ENCODE data around the gene CARHSP1. TPM values are rescaled to one million over a fixed set of nuclear protein-coding genes. Genes with fewer than 3 reads are reported as not detected.
"Not testable (repeated sequence)": the region's sequence is repeated elsewhere in the genome, so short reads cannot be mapped to it uniquely, and the experiment has no call there.

Gene CARHSP1
- total RNA-seq, 1 donor from 2014 or later = 61.5 TPM

DNA sequence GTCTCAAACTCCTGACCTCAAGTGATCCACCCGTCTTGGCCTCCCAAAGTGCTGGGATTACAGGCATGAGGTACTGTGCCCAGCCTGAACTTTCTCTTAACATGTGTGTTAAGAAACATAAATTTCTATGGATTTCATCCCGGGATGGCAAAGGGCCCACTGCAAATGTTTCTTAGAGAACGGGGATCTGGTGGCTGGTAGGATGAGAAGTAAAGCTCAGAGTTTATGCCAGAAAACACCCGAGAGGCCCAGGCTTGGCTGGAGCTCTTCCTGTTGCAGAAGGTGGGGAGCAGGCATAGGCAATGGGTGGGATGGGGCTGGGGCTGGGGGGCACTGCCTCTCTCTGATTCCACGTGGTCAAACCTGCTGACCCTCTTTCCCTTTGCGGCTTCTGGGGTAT, 5.6 kb upstream of the CARHSP1 start:
- H3K27ac Mint-ChIP-seq (ENCODE audit: unreplicated experiment) = peak overlapping the region; percentile 41
- Histone ChIP-seq H3K4me2 (ENCODE audit: low read length) (no peak overlapping the region), H3K79me2 (ENCODE audit: insufficient read depth, low read length) (no peaks in the 10 kb centered on the region), H3K9ac (ENCODE audit: low read length) (no peak overlapping the region), H4K20me1 (ENCODE audit: insufficient read depth, low read length) (no peaks in the 10 kb centered on the region), H3K4me1 (ENCODE audit: insufficient read depth, low read length) (peaks cover 22% of the 10 kb centered on the region), H2AFZ (ENCODE audit: low read depth, low read length) (no peak overlapping the region), H3K9me3 (ENCODE audit: insufficient read depth, low read depth, low read length) (no peaks in the 10 kb centered on the region), H3K27me3 (ENCODE audit: insufficient read depth, low read length) (no peaks in the 10 kb centered on the region), H3K27ac (ENCODE audit: low read depth, low read length) (no peak overlapping the region), H3K36me3 (ENCODE audit: insufficient read depth, low read length) (no peaks in the 10 kb centered on the region), H3K4me3 (ENCODE audit: insufficient read depth, low read depth, low read length) (no peak overlapping the region)
- H3K27me3 Mint-ChIP-seq (ENCODE audit: low read depth, unreplicated experiment) = no peaks in the 10 kb centered on the region
- DNase-seq (ENCODE audit: low read depth) (no peak), FAIRE-seq (no peak)
- H3K9me3 Mint-ChIP-seq (ENCODE audit: unreplicated experiment) = no peaks in the 10 kb centered on the region
- H3K4me1 Mint-ChIP-seq (ENCODE audit: low read depth, unreplicated experiment) = peaks cover 12% of the 10 kb centered on the region
- no peak for TF ChIP-seq EZH2 (IDR thresholded peaks at IDR 0.05; ENCODE audit: insufficient read depth, low read length)
- TF ChIP-seq, protein P1, sequence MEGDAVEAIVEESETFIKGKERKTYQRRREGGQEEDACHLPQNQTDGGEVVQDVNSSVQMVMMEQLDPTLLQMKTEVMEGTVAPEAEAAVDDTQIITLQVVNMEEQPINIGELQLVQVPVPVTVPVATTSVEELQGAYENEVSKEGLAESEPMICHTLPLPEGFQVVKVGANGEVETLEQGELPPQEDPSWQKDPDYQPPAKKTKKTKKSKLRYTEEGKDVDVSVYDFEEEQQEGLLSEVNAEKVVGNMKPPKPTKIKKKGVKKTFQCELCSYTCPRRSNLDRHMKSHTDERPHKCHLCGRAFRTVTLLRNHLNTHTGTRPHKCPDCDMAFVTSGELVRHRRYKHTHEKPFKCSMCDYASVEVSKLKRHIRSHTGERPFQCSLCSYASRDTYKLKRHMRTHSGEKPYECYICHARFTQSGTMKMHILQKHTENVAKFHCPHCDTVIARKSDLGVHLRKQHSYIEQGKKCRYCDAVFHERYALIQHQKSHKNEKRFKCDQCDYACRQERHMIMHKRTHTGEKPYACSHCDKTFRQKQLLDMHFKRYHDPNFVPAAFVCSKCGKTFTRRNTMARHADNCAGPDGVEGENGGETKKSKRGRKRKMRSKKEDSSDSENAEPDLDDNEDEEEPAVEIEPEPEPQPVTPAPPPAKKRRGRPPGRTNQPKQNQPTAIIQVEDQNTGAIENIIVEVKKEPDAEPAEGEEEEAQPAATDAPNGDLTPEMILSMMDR (IDR thresholded peaks at IDR 0.05; ENCODE audit: insufficient read depth, low read depth, low read length) = no peak
- no peaks in the 10 kb centered on the region for H3K36me3 Mint-ChIP-seq (ENCODE audit: low read depth, unreplicated experiment)
- H3K4me3 Mint-ChIP-seq (ENCODE audit: unreplicated experiment) = no peak overlapping the region

DNA sequence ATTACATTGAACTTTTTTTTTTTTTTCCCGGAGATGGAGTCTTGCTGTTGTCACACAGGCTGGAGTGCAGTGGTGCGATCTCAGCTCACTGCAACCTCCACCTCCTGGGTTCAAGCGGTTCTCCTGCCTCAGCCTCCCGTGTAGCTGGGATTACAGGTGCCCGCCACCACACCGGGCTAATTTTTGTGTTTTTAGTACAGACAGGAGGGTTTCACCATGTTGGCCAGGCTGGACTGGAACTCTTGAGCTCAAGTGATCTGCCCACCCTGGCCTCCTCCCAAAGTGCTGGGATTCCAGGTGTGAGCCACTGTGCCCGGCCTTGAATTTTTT, 5.0 kb upstream of the CARHSP1 start:
- H3K36me3 Mint-ChIP-seq (ENCODE audit: low read depth, unreplicated experiment); H3K27ac Mint-ChIP-seq (ENCODE audit: unreplicated experiment); H3K79me2 ChIP-seq (ENCODE audit: insufficient read depth, low read length); H3K36me3 ChIP-seq (ENCODE audit: insufficient read depth, low read length); DNase-seq (ENCODE audit: low read depth); H4K20me1 ChIP-seq (ENCODE audit: insufficient read depth, low read length); H3K4me2 ChIP-seq (ENCODE audit: low read length); H3K4me3 Mint-ChIP-seq (ENCODE audit: unreplicated experiment); H3K9me3 ChIP-seq (ENCODE audit: insufficient read depth, low read depth, low read length); H3K4me3 ChIP-seq (ENCODE audit: insufficient read depth, low read depth, low read length); H2AFZ ChIP-seq (ENCODE audit: low read depth, low read length); H3K27me3 Mint-ChIP-seq (ENCODE audit: low read depth, unreplicated experiment); H3K9ac ChIP-seq (ENCODE audit: low read length); H3K9me3 Mint-ChIP-seq (ENCODE audit: unreplicated experiment); H3K27me3 ChIP-seq (ENCODE audit: insufficient read depth, low read length); H3K27ac ChIP-seq (ENCODE audit: low read depth, low read length); FAIRE-seq: not testable (repeated sequence)
- peaks cover 15% of the 10 kb centered on the region for H3K4me1 Mint-ChIP-seq (ENCODE audit: low read depth, unreplicated experiment)
- H3K4me1 ChIP-seq (ENCODE audit: insufficient read depth, low read length) = peaks cover 25% of the 10 kb centered on the region

DNA sequence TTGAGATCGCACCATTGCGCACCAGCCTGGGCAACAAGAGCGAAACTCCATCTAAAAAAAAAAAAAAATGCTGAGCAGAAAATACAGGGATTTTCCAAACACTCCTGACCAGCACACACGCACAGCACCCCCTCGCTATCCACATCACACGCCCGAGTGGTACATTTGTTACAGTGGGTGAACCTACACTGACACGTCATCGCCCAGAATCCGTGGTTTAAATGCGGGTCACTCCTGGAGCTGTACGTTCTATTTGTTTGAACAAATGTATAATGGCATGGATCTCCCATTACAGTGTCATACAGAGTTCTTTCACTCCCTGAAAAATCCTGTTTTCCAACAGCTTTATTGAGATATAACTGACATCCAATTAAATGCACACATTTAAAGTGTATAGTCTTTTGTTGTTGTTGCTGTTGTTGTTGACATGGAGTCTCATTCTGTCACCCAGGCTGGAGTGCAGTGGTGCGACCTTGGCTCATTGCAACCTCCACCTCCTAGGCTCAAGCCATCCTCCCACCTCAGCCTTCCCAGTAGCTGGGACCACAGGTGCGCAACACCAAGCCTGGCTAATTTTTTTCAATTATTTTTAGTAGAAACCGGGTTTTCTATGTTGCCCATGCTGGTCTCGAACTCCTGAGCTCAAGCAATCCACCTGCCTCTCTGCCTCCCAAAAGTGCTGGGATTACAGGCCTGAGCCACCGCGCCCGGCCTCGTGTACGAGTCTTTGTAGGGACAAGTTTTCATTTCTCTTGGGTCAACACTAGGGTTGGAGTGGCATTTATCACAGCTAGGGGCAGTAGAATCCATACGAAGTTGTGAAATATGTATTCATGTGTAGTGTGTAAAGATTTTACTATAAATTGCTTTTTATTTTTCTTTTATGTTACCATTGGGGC, 4.4 kb upstream of the CARHSP1 start:
- H3K36me3 Mint-ChIP-seq (ENCODE audit: low read depth, unreplicated experiment) = no peaks in the 10 kb centered on the region
- H3K27ac ChIP-seq (ENCODE audit: low read depth, low read length) = no peak overlapping the region
- no peaks in the 10 kb centered on the region for H3K9me3 ChIP-seq (ENCODE audit: insufficient read depth, low read depth, low read length)
- H3K4me1 ChIP-seq (ENCODE audit: insufficient read depth, low read length) = peaks cover 19% of the 10 kb centered on the region
- no peak overlapping the region for H3K4me2 ChIP-seq (ENCODE audit: low read length)
- H3K4me3 Mint-ChIP-seq (ENCODE audit: unreplicated experiment) = no peak overlapping the region
- H3K27me3 ChIP-seq (ENCODE audit: insufficient read depth, low read length) = no peaks in the 10 kb centered on the region
- FAIRE-seq (no peak), DNase-seq (ENCODE audit: low read depth) (no peak)
- no peak overlapping the region for H3K4me3 ChIP-seq (ENCODE audit: insufficient read depth, low read depth, low read length)
- H3K4me1 Mint-ChIP-seq (ENCODE audit: low read depth, unreplicated experiment) = peaks cover 10% of the 10 kb centered on the region
- TF ChIP-seq, protein P1 (IDR thresholded peaks at IDR 0.05; ENCODE audit: insufficient read depth, low read depth, low read length) = peak; percentile 26
- no peak for TF ChIP-seq EZH2 (IDR thresholded peaks at IDR 0.05; ENCODE audit: insufficient read depth, low read length)
- no peaks in the 10 kb centered on the region for H4K20me1 ChIP-seq (ENCODE audit: insufficient read depth, low read length)
- H2AFZ ChIP-seq (ENCODE audit: low read depth, low read length) = no peak overlapping the region
- no peaks in the 10 kb centered on the region for H3K36me3 ChIP-seq (ENCODE audit: insufficient read depth, low read length)
- H3K9me3 Mint-ChIP-seq (ENCODE audit: unreplicated experiment) = no peaks in the 10 kb centered on the region
- no peak overlapping the region for H3K27ac Mint-ChIP-seq (ENCODE audit: unreplicated experiment)
- no peak overlapping the region for H3K9ac ChIP-seq (ENCODE audit: low read length)
- H3K27me3 Mint-ChIP-seq (ENCODE audit: low read depth, unreplicated experiment) = no peaks in the 10 kb centered on the region
- no peaks in the 10 kb centered on the region for H3K79me2 ChIP-seq (ENCODE audit: insufficient read depth, low read length)
